Right atrium auricular region (tissue), 2 donors: Measurements from ENCODE around the gene OR1N2. TPM values are rescaled to one million over a fixed set of nuclear protein-coding genes. Genes with fewer than 3 reads are reported as not detected.
"Not testable (repeated sequence)": the region's sequence is repeated elsewhere in the genome, so short reads cannot be mapped to it uniquely, and the experiment has no call there.

Source experiments
- DNase-seq: peaks from one replicate; pipeline ENCODE4 v3.0.0-alpha.2; 2019; ENCODE audit warnings: low spot score
- H3K27ac ChIP-seq, 2 donors: fragments of 200-600 bp; sonication (generic); 1 replicate in 1 of 2; 2 replicates in 1 of 2; pipeline ENCODE4 v1.5.1; 2016 to 2019
- H3K27me3 ChIP-seq, 2 donors: fragments of 200-600 bp; sonication (generic); one replicate each; pipeline versions ENCODE4 v1.5.1 to v1.6.0; 2017 to 2019
- H3K36me3 ChIP-seq: fragments of 200-600 bp; sonication (generic); one replicate; pipeline ENCODE4 v1.5.1; 2016
- H3K4me1 ChIP-seq, 2 donors: fragments of 200-600 bp; sonication (generic); one replicate each; pipeline versions ENCODE4 v1.5.1 to v1.6.0; 2017 to 2019
- H3K4me3 ChIP-seq, 2 donors: fragments of 200-600 bp; sonication (generic); 1 replicate in 1 of 2; 2 replicates in 1 of 2; pipeline ENCODE4 v1.5.1; 2017 to 2019; ENCODE audit warnings: mild to moderate bottlenecking in 1 of 2, moderate library complexity in 1 of 2
- H3K9me3 ChIP-seq, 2 donors: fragments of 200-600 bp; sonication (generic); one replicate each; pipeline ENCODE4 v1.5.1; 2019
- CTCF ChIP-seq, 2 donors: fragments of 200-600 bp; sonication (generic); IDR thresholded peaks; one replicate each; pipeline ENCODE4 v1.5.1; 2019; ENCODE audit warnings: antibody characterized with exemption in 2 of 2
- total RNA-seq, 2 donors: library from RNA; depleted of rRNA; stranded (reverse); fragments of >200 nt; gene quantifications; one replicate each; pipeline ENCODE4 v1.1.0, GENCODE V29; 2016

The OR1N2 gene
- total RNA-seq, 2 donors from 2014 or later = not detected

DNA sequence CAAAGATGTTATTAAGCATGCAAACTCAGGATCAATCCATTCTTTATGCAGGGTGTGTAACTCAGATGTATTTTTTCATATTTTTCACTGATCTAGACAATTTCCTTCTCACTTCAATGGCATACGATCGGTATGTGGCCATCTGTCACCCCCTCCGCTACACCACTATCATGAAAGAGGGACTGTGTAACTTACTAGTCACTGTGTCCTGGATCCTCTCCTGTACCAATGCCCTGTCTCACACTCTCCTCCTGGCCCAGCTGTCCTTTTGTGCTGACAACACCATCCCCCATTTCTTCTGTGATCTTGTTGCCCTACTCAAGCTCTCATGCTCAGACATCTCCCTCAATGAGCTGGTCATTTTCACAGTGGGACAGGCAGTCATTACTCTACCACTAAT, 33.5 kb upstream of the OR1N2 start:
- no peak for DNase-seq
- no peak overlapping the region for H3K27ac ChIP-seq
- no peak for TF ChIP-seq CTCF (IDR thresholded peaks at IDR 0.05)
- H3K27me3 ChIP-seq = no peaks in the 10 kb centered on the region
- no peaks in the 10 kb centered on the region for H3K4me1 ChIP-seq
- no peaks in the 10 kb centered on the region for H3K9me3 ChIP-seq
- no peaks in the 10 kb centered on the region for H3K36me3 ChIP-seq
- no peak overlapping the region for H3K4me3 ChIP-seq

DNA sequence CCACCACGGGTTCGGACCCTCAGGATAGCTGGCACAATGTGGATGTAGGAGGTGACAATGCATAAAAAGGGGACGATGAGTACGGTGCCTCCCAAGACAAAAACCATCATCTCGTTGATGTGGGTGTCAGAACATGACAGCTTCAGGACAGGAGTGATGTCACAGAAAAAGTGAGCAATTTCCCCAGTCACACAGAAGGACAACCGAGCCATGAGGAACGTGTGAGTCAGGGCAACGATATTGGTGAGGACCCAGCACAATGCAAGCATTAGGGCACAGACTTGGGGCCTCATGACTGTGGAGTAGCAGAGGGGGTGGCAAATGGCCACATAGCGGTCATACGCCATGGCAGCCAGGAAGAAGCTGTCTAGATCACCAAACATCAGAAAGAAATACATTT, 26.3 kb upstream of the OR1N2 start:
- no peak for DNase-seq
- H3K9me3 ChIP-seq = no peaks in the 10 kb centered on the region
- no peak for TF ChIP-seq CTCF (IDR thresholded peaks at IDR 0.05)
- no peak overlapping the region for H3K4me3 ChIP-seq
- no peak overlapping the region for H3K27ac ChIP-seq
- no peaks in the 10 kb centered on the region for H3K4me1 ChIP-seq
- H3K36me3 ChIP-seq = no peaks in the 10 kb centered on the region
- no peaks in the 10 kb centered on the region for H3K27me3 ChIP-seq

GRCh38 chr9:122527193-122527592, 25.7 kb upstream of the OR1N2 start, which contains the start of gene OR1N1:
Gene OR1N1 (minus strand): TSS chr9:122527293. CDS start chr9:122527293, 0 bp downstream.
- Histone ChIP-seq H3K9me3 (no peaks in the 10 kb centered on the region), H3K27me3 (no peaks in the 10 kb centered on the region), H3K4me3 (no peak within 1 kb of the TSS), H3K36me3 (no peaks in the 10 kb centered on the region), H3K27ac (no peak within 1 kb of the TSS), H3K4me1 (no peaks in the 10 kb centered on the region)
- no peak for DNase-seq
- TF ChIP-seq CTCF (IDR thresholded peaks at IDR 0.05) = no peak

DNA sequence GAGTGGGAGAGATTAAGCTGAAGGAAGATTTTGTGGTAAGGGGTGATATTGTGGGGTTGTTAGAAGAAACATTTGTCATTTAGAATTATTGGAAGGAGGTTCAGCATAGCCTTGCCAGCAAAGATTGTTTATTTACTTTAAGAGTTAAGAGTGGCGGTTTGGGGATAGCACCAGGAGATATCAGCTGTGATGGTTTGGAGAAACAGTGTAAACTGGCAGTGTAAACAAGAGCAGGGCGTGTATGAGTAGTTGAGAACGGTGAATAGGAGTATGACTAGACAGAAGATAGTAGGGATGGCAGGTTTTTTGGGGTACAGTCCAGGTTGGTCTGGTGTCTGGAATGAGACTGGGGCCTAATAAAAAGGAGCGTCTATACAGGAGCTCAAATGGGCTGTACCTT, 21.8 kb upstream of the OR1N2 start:
- H3K27ac ChIP-seq, H3K9me3 ChIP-seq, DNase-seq, H3K4me3 ChIP-seq, H3K36me3 ChIP-seq, H3K27me3 ChIP-seq, H3K4me1 ChIP-seq: not testable (repeated sequence)

DNA sequence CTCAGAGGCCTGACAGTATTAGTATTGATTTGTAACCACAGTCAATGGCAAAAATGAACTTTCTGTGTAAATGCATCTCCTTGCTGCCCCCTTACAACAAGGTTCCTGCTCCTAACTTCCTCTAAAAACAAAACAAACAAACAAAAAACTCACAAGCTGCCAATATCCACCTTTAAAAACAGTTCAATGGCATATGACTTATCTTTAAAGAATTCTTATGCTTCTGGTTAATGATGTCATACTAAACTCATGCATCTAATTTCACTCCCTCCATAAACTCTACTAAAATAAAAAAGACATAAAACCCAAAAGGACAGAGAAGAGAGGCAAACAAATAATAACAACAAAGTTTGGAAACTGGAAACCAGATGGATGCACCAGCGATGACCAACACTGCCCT, 16.8 kb upstream of the OR1N2 start:
- Histone ChIP-seq H3K36me3 (no peaks in the 10 kb centered on the region), H3K27me3 (no peaks in the 10 kb centered on the region), H3K4me1 (no peaks in the 10 kb centered on the region), H3K4me3 (no peak overlapping the region), H3K9me3 (peaks cover 0 to 6% of the 10 kb centered on the region in 2 donors), H3K27ac (no peak overlapping the region)
- no peak for DNase-seq
- no peak for TF ChIP-seq CTCF (IDR thresholded peaks at IDR 0.05)

DNA sequence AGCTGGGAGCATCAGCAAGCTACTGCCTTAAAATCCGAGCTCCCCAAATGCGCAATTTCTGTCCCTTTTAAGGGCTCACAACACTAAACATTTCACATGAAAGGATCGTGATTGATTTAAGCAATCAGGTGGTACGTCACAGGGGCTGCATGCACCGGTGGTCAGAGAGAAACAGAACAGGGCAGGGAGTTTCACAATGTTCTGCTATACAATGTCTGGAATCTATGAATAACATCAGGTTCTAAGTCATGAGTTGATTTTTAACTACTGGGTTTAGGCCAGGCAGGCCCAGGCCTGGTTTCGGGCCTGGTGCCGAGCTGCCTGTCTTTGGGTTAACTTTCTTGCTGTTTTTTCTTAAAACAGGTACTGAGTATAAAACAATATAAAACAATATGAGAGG, 15.8 kb upstream of the OR1N2 start:
- not testable (repeated sequence) for DNase-seq, H3K36me3 ChIP-seq, H3K9me3 ChIP-seq, H3K27me3 ChIP-seq, H3K27ac ChIP-seq, H3K4me3 ChIP-seq, H3K4me1 ChIP-seq

DNA sequence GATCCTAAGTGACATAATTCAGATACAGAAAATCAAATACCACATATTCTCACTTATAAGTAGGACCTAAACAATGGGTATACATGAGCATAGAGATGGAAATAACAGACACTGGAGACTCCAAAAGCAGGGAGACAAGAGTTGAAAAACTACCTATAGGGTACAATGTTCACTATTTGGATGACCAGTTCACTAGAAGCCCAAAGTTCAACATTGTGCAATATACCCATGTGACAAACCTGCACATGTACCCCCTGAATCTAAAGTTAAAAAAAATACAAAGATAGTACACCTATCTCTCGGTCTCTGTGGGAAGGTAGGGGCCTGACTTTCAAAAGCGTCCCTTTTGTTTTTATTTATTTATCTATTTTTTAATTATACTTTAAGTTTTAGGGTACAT, 14.2 kb upstream of the OR1N2 start:
- DNase-seq = no peak
- no peak for TF ChIP-seq CTCF (IDR thresholded peaks at IDR 0.05)
- Histone ChIP-seq H3K27ac (no peak overlapping the region), H3K27me3 (no peaks in the 10 kb centered on the region), H3K4me1 (no peaks in the 10 kb centered on the region), H3K4me3 (no peak overlapping the region), H3K9me3 (peaks cover 0 to 6% of the 10 kb centered on the region in 2 donors), H3K36me3 (no peaks in the 10 kb centered on the region)
